GM13976 (cell line): ENCODE measurements around the gene HLA-DMA.
A peak's percentile ranks its signal among the peaks of the same experiment; 100 is the strongest.

Experiments used
- DNase-seq: peaks from one replicate; pipeline ENCODE4 v3.0.0; 2012; ENCODE audit warnings: low spot score
- in situ Hi-C: fragments of 300-500 bp; cut with MboI; formaldehyde crosslinking; loops from one replicate; pipeline ENCODE4 v1.12.0; 2022; ENCODE audit warnings: low sequenced_read_pairs, mixed read lengths, inconsistent platforms; ENCODE audit not compliant: unreplicated experiment
- TF ChIP-seq, protein P1 (sequence below): IDR thresholded peaks from 2 replicates; pipeline ENCODE4 v1.5.1; 2012; ENCODE audit warnings: borderline replicate concordance, mild to moderate bottlenecking; ENCODE audit not compliant: insufficient read depth; ENCODE audit errors: extremely low read depth, missing control alignments, control extremely low read depth

HLA-DMA gene

DNA sequence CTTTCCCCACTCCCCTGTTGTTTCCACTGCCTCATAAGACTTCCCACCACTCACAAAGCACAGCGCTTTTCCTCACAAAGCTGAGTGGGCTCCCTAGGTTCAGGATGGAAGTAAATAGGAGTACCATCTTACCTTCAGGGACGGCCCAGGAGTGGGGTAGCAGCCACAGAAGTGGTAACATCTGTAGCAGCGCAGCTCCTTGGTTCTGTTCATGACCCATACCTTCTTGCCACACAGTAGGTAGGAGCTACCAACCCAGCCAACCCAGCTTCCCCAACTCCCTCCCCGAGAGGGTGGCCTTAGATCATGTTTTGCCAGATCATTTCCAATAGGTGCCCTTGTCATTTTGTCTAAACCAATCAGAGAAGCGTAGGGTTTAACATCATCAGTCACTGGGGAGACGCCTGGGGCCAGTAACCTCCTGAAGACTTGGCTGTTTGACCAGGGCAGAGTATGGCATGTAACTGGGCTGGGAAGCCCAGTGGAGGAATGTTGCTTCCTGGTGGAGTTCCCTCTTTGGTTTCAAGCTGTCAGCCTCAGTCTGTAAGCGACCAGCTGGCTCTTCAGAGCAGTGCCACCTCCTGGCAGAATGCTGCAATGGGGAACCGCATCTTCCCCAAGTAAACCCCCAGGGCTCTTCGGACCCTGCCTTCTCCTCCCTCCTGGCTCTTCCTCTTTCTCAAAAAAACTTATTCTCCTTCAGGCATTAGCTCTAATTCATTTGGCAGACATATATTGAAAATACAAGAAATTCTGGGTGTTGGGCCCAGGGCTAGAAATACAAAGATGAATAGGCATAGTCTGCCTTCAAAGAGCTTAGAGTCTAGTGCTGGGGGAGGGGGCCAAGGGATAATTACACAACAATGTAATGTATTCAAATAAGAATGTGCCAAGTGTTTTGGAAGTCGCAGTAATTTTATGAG is at the start of gene HLA-DMA:
Gene HLA-DMA (minus strand): TSS at position 281 of the 923 bp plus-strand sequence. CDS start 61 bp downstream, at position 220.
- in situ Hi-C loops: no loop called here
- TF ChIP-seq, protein P1, sequence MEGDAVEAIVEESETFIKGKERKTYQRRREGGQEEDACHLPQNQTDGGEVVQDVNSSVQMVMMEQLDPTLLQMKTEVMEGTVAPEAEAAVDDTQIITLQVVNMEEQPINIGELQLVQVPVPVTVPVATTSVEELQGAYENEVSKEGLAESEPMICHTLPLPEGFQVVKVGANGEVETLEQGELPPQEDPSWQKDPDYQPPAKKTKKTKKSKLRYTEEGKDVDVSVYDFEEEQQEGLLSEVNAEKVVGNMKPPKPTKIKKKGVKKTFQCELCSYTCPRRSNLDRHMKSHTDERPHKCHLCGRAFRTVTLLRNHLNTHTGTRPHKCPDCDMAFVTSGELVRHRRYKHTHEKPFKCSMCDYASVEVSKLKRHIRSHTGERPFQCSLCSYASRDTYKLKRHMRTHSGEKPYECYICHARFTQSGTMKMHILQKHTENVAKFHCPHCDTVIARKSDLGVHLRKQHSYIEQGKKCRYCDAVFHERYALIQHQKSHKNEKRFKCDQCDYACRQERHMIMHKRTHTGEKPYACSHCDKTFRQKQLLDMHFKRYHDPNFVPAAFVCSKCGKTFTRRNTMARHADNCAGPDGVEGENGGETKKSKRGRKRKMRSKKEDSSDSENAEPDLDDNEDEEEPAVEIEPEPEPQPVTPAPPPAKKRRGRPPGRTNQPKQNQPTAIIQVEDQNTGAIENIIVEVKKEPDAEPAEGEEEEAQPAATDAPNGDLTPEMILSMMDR: peak; percentile 51
- DNase-seq: peak; percentile 76

DNA sequence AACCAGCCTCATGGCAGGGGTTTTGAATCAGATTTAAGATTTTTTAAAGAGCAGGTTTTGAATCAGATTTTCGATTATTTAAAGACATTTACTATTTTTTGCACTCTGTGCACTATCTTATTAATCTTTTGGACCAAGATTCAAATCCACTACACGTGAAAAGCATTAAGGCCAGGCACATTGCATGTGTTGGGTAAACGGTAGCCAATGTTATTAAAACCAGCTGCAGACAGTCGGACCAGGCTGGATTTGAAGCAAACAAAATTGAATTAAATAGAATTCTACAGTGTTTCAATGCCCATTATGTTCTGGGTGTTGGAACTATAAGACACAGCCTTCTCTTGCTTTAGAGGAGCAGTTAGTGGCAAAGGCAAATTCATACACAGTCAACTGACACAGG is 48.8 kb upstream of the HLA-DMA start:
- DNase-seq: no peak
- TF ChIP-seq, protein P1: no peak
- in situ Hi-C loops: loop anchor here (25.0 kb wide), 1 partner anchor 236 kb away; no protein-coding TSS in a partner anchor

DNA sequence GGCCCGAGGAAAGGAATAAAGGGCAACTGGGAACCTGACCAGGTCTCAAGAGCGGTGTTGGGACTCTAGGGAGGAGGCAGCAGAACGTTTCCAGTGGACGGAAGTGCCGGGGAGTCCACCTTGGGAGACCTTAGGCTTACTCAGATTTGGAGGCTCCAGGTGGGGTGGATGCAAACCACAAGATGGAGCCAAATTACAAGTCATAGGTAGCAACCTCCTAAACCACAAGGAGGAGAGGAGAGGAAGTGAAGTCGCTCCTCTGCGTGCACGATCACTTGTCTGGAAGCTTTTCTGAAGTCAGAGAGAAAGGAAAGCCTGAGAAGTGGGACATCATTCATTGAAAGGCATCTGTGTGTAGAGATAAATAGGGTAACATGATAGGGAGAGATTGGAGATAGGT is 47.2 kb upstream of the HLA-DMA start:
- in situ Hi-C loops: loop anchor here (25.0 kb wide), 1 partner anchor 237 kb away; no protein-coding TSS in a partner anchor
- TF ChIP-seq, protein P1: peak; percentile 38
- peak; percentile 55 for DNase-seq

DNA sequence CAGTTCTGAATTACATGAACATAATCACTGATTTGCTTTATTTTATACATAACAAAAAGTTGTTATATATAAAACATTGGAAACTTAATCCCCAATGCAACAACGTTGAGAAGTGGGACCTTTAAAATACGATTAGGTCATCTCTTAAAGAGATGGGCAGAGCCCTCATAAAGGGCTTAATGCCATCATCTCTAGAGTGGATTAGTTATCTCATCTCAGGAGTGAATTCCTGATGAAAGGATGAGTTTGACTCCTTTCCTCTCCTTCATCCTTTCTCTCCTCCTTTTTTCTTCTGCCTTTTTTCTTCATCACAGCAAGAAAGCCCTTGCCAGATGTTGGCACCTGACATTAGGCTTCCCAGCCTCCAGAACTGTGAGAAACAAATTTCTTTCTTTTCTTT is 42.6 kb upstream of the HLA-DMA start:
- TF ChIP-seq, protein P1: no peak
- no peak for DNase-seq
- in situ Hi-C loops: no loop called here

DNA sequence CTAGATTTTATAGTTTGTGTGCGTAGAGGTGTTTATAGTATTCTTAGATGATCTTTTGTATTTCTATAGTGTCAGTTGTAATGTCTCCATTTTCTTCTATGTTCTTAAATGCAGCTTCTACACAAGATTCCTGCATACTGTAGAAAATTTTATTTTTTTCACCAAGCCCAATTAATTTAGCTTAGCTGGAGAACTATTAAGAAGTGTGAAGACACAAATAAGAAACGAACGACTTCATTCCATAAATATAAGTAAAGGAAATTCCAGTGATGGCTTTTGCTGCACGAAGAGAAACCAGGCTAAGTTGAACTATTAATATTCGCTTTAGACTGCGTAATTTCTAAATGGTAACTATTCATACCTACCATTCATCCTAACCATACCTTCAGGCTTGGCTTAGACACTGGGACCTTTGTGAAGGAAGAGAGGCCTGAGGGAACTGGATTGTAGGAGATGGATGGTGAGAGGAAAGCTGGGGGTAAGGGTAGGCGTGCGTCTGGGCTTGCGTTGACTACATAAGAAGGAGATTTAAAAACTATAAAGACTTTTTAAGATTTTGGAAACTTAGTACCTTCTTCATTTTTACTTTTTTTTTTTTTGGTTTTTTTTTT is 40.6 kb upstream of the HLA-DMA start:
- no peak for DNase-seq
- in situ Hi-C loops: no loop called here
- TF ChIP-seq, protein P1: no peak

DNA sequence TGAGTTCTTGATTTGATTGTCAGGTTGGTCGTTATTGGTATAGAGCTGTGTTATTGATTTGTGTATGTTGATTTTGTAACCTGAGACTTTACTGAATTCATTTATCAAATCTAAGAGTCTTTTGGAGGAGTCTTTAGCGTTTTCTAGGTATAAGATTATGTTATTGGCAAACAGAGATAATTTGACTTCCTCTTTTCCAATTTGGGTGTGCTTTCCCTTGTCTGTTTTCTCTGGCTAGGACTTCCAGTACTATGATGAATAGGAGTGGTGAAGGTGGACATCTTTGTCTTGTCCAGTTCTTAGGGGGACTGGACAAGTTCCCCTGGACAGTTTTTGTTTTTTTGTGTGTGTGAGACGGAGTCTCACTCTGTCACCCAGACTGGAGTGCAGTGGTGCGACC is 39.1 kb upstream of the HLA-DMA start:
- TF ChIP-seq, protein P1: no peak
- DNase-seq: no peak
- in situ Hi-C loops: no loop called here
